ENCODE results near the gene TIGD2. TPM values are rescaled to one million over a fixed set of nuclear protein-coding genes. Genes with fewer than 3 reads are reported as not detected.

Gene TIGD2
- total RNA-seq, 4 donors from 2014 or later: 12.4 to 17.7 (median 14.2) TPM

- no peak for TF ChIP-seq CTCF (IDR thresholded peaks at IDR 0.05)
- TF ChIP-seq POLR2A (IDR thresholded peaks at IDR 0.05): no peak
- DNase-seq: peak in 2 of 3 donors; percentile 32 to 50
- H3K9me3 ChIP-seq: no peaks in the 10 kb centered on the region
- H3K4me1 ChIP-seq: peaks cover 0 to 9% (median 3%) of the 10 kb centered on the region in 4 donors
- H3K27me3 ChIP-seq: no peaks in the 10 kb centered on the region
- no peaks in the 10 kb centered on the region for H3K36me3 ChIP-seq
- H3K4me3 ChIP-seq: peak overlapping the region; percentile 67 to 90 (median 78)
- H3K27ac ChIP-seq: peak overlapping the region; percentile 80 to 91 (median 86)
These were observed 770 bp upstream of the TIGD2 start for GRCh38 chr4:89110541-89110985.

DNA sequence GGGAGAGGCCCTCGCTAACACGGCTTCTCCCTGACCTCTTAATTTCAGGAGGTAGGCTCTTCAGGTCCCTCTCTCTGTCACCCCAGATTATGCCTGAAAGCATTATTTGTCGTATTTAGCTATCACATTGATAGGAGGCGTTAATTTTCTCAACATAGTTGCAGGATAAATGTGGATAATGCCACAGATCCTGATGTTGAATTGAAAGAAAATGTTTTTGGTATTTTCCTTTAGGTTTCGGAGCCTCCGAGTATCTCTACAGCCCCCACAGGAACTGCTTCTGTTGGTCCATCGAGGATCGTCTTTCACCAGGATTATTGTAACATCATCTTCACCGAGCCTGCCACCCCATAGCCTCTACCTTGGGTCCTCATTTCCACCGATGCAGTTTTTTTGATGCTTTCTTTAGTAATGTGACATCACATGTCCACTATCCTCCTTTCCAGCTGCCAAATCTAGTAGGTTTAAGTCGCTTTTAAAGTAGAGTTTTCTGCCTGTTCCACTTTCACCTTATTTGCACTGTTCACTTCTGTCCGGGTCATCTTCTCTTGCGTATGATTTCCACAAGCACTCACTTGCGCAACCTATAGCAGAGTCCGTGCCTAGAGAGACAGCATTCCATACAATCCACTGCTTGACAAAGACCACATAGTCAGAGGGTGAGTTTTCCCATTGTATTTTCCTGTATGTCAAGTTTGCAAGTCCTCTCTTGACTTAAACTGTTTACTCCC, 665 bp downstream of the TIGD2 start:
- peak overlapping the region; percentile 67 to 90 (median 78) for H3K4me3 ChIP-seq
- no peaks in the 10 kb centered on the region for H3K27me3 ChIP-seq
- H3K36me3 ChIP-seq: no peaks in the 10 kb centered on the region
- H3K27ac ChIP-seq: peak overlapping the region; percentile 80 to 91 (median 86)
- no peaks in the 10 kb centered on the region for H3K9me3 ChIP-seq
- peak in 1 of 3 donors; percentile 65 for DNase-seq
- H3K4me1 ChIP-seq: peaks cover 0 to 9% (median 3%) of the 10 kb centered on the region in 4 donors
- no peak for TF ChIP-seq POLR2A (IDR thresholded peaks at IDR 0.05)
- no peak for TF ChIP-seq CTCF (IDR thresholded peaks at IDR 0.05)

DNA sequence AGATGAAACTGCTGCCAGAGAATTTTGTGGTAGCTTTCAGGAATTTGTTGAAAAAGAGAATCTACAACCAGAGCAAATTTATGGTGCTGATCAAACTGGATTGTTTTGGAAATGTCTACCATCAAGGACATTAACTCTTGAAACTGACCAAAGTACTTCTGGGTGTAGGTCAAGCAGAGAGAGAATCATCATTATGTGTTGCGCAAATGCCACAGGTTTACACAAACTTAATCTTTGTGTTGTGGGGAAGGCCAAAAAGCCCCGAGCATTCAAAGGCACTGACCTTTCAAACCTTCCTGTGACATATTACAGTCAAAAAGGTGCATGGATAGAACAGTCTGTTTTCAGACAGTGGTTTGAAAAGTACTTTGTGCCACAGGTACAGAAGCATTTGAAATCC, 2.1 kb downstream of the TIGD2 start:
- Histone ChIP-seq H3K4me1 (peaks cover 0 to 9% (median 3%) of the 10 kb centered on the region in 4 donors), H3K36me3 (no peaks in the 10 kb centered on the region), H3K27ac (no peak overlapping the region), H3K4me3 (no peak overlapping the region), H3K9me3 (no peaks in the 10 kb centered on the region), H3K27me3 (no peaks in the 10 kb centered on the region)
- no peak for DNase-seq
- TF ChIP-seq CTCF (IDR thresholded peaks at IDR 0.05): no peak
- no peak for TF ChIP-seq POLR2A (IDR thresholded peaks at IDR 0.05)

GRCh38 chr4:89114100-89114499, 2.8 kb downstream of the TIGD2 start:
- TF ChIP-seq CTCF (IDR thresholded peaks at IDR 0.05): no peak
- no peak for TF ChIP-seq POLR2A (IDR thresholded peaks at IDR 0.05)
- no peaks in the 10 kb centered on the region for H3K9me3 ChIP-seq
- peaks cover 0 to 9% (median 3%) of the 10 kb centered on the region in 4 donors for H3K4me1 ChIP-seq
- H3K36me3 ChIP-seq: no peaks in the 10 kb centered on the region
- no peak overlapping the region for H3K27ac ChIP-seq
- no peak for DNase-seq
- no peak overlapping the region for H3K4me3 ChIP-seq
- no peaks in the 10 kb centered on the region for H3K27me3 ChIP-seq

GRCh38 chr4:89117115-89117514, 5.8 kb downstream of the TIGD2 start:
- no peaks in the 10 kb centered on the region for H3K36me3 ChIP-seq
- peaks cover 0 to 8% (median 2%) of the 10 kb centered on the region in 4 donors for H3K4me1 ChIP-seq
- H3K9me3 ChIP-seq: no peaks in the 10 kb centered on the region
- H3K27ac ChIP-seq: no peak overlapping the region
- no peak overlapping the region for H3K4me3 ChIP-seq
- H3K27me3 ChIP-seq: no peaks in the 10 kb centered on the region
- no peak for TF ChIP-seq POLR2A (IDR thresholded peaks at IDR 0.05)
- TF ChIP-seq CTCF (IDR thresholded peaks at IDR 0.05): no peak
- DNase-seq: no peak
